SH-SY5Y (cell line): ENCODE measurements around the gene SYNJ2.

Experiments
- GATA2 ChIP-seq: IDR thresholded peaks from 2 replicates; pipeline ENCODE4 v1.6.1; 2011; ENCODE audit warnings: mild to moderate bottlenecking, low read depth, low read length
- GATA3 ChIP-seq: IDR thresholded peaks from 2 replicates; pipeline ENCODE4 v1.6.1; 2011; ENCODE audit warnings: low read depth, mild to moderate bottlenecking, low read length, moderate library complexity

DNA sequence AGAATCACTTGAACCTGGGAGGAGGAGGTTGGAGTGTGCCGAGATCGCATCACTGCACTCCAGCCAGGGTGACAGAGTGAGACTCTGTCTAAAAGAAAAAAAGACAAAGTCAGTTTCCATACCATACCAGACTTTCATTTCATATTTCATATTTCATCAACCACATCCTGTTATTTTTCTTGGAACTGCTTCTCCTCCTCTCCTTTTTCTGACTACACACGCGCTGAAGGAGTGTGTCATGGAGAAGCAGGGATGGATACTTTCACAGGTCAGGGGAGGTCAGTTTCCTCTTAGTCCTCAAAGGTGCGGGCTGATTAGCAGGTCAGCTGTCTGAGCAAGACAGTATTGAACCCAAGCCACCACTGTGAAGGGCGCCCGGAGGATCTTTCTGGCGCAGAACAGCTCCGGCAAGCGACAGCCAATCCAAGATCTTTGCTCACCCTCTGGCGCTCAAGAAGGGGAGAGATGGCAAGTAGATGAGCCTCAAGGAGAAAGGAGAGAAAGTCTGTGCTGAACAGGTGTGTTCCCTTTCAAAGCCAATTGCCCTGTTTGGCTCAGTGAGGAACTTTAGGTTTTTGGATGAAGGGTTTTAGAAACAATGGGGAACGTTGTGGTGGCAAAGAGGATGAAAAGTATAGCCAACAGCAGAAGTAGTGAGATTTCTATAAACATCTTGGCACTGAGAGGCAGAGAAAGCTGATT, 18.9 kb upstream of the SYNJ2 start:
- TF ChIP-seq GATA3 (no peak), GATA2 (no peak)
